HepG2 (cell line): ENCODE data around the gene ITGB8.

Experiments
- CTCF ChIP-seq: sonication (generic); formaldehyde crosslinking; IDR thresholded peaks from 2 replicates; pipeline ENCODE4 v1.5.0; 2020; ENCODE audit warnings: mild to moderate bottlenecking, missing genetic modification reagents, moderate library complexity
- JUNB ChIP-seq: sonication (generic); formaldehyde crosslinking; IDR thresholded peaks from 2 replicates; pipeline ENCODE4 v1.8.0; 2022; ENCODE audit warnings: missing genetic modification reagents, mild to moderate bottlenecking, borderline replicate concordance
- NFATC3 ChIP-seq: sonication (generic); formaldehyde crosslinking; IDR thresholded peaks from 2 replicates; pipeline ENCODE4 v1.5.1; 2020; ENCODE audit warnings: mild to moderate bottlenecking, missing genetic modification reagents
- NPAS2 ChIP-seq: sonication (generic); formaldehyde crosslinking; IDR thresholded peaks from 2 replicates; pipeline ENCODE4 v1.8.0; 2022; ENCODE audit warnings: mild to moderate bottlenecking, missing genetic modification reagents, borderline replicate concordance
- POLR2AphosphoS5 ChIP-seq: IDR thresholded peaks from 2 replicates; pipeline ENCODE4 v1.6.1; 2012; ENCODE audit warnings: low read depth, low read length
- RNF2 ChIP-seq: fragments of 450-650 bp; conservative IDR thresholded peaks from 2 replicates; pipeline ENCODE4 v1.6.1; 2016; ENCODE audit warnings: low read depth
- ZNF143 ChIP-seq: sonication (generic); formaldehyde crosslinking; IDR thresholded peaks from 2 replicates; pipeline ENCODE4 v1.4.0; 2020; ENCODE audit warnings: missing genetic modification reagents

- TF ChIP-seq POLR2AphosphoS5: no peak
- no peak for TF ChIP-seq CTCF (CRISPR knock-in tag)
- TF ChIP-seq NPAS2 (CRISPR knock-in tag): no peak
- TF ChIP-seq JUNB (CRISPR knock-in tag): no peak
- no peak for TF ChIP-seq RNF2
- TF ChIP-seq ZNF143 (CRISPR knock-in tag): no peak
- no peak for TF ChIP-seq NFATC3 (CRISPR knock-in tag)
Measured at GRCh38 chr7:20450536-20450935, 119.8 kb downstream of the ITGB8 start.
